Right lobe of liver (tissue), 6 donors: ENCODE measurements around the gene NGFR. TPM values are rescaled to one million over a fixed set of nuclear protein-coding genes. Genes with fewer than 3 reads are reported as not detected.

Experiments
- ATAC-seq, 4 donors: fragments of 200-7000 bp; cut with Tn5 transposase; one replicate each; pipeline ENCODE4 v1.9.1; 2020; ENCODE audit warnings: mild to moderate bottlenecking in 4 of 4, moderate library complexity in 4 of 4
- DNase-seq, 3 donors: peaks; one replicate each; pipeline ENCODE4 v3.0.0-alpha.2; 2020
- H3K27ac ChIP-seq, 3 donors: fragments of 200-600 bp; one replicate each; pipeline ENCODE4 v1.8.0; 2022
- H3K27me3 ChIP-seq, 2 donors: fragments of 200-600 bp; one replicate each; pipeline ENCODE4 v1.8.0; 2022
- H3K36me3 ChIP-seq, 4 donors: fragments of 200-600 bp; sonication (generic) in 1 of 4; one replicate each; pipeline versions ENCODE4 v1.5.1 to v1.8.0; 2017 to 2022; ENCODE audit warnings: control low read depth in 1 of 4
- H3K4me1 ChIP-seq, 4 donors: fragments of 200-600 bp; sonication (generic) in 1 of 4; one replicate each; pipeline versions ENCODE4 v1.5.1 to v1.8.0; 2017 to 2022; ENCODE audit warnings: control low read depth in 1 of 4
- H3K4me3 ChIP-seq, 3 donors: fragments of 200-600 bp; one replicate each; pipeline ENCODE4 v1.8.0; 2022
- H3K9me3 ChIP-seq, 4 donors: fragments of 200-600 bp; sonication (generic) in 1 of 4; one replicate each; pipeline versions ENCODE4 v1.5.1 to v1.8.0; 2017 to 2022; ENCODE audit warnings: control low read depth in 1 of 4
- POLR2A ChIP-seq: fragments of 450-650 bp; IDR thresholded peaks from one replicate; pipeline ENCODE4 v1.6.1; 2017; ENCODE audit warnings: antibody characterized with exemption, mild to moderate bottlenecking
- WGBS: methylation state at CpG from one replicate; pipeline ENCODE4 v1.1.6; 2018; ENCODE audit warnings: low coverage, low lambda C conversion rate; ENCODE audit not compliant: insufficient coverage; ENCODE audit errors: missing lambda C conversion rate; 5-methylcytosine and 5-hydroxymethylcytosine counted together
- intact Hi-C, 2 donors: fragments of 100-400 bp; cut with DNase I; formaldehyde crosslinking; loops; one replicate each; pipeline versions ENCODE4 v1.11.2 to v1.14.1; 2022
- total RNA-seq, 6 experiments: library from RNA; depleted of rRNA in 2 of 6; stranded (reverse); fragments of >200 nt in 2 of 6; fragmentation: NEBNext Ultra II Directional in 3 of 6; extraction: Animal tissue kit (Norgen Biotek cat#: 25700) in 3 of 6; gene quantifications; one replicate each; pipeline versions ENCODE4 v1.1.0 to v1.2.4, GENCODE V29; 2016 to 2023
- TF ChIP-seq, protein P1 (sequence below), 4 donors: fragments of 200-600 bp in 3 of 4; fragments of 450-650 bp in 1 of 4; IDR thresholded peaks; one replicate each; pipeline versions ENCODE4 v1.5.1 to v1.8.0; 2016 to 2022; ENCODE audit warnings: antibody characterized with exemption in 4 of 4, mild to moderate bottlenecking in 2 of 4
- donor health status: DM: no; HTN: yes; CAD: no.
- donor health status: DM: no; HTN: no; CAD: no.
- donor health status: DM: no; HTN: no; CAD: no.
- donor health status: DM: no; HTN: yes; CAD: no.
- donor health status: DM: no; HTN: yes; CAD: no.

NGFR gene
- total RNA-seq, 6 experiments from 2014 or later: 3.1 to 9.4 (median 6.8) TPM

DNA sequence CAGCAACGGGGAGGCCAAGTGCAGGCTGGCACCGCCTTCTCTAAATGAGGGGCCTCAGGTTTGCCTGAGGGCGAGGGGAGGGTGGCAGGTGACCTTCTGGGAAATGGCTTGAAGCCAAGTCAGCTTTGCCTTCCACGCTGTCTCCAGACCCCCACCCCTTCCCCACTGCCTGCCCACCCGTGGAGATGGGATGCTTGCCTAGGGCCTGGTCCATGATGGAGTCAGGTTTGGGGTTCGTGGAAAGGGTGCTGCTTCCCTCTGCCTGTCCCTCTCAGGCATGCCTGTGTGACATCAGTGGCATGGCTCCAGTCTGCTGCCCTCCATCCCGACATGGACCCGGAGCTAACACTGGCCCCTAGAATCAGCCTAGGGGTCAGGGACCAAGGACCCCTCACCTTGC, 18.5 kb downstream of the NGFR start:
- WGBS: no CpG with 5 or more reads among the region's 8 CpGs
- Histone ChIP-seq H3K9me3 (no peaks in the 10 kb centered on the region), H3K4me1 (peaks cover 0 to 17% (median 10%) of the 10 kb centered on the region in 4 donors), H3K4me3 (no peak overlapping the region), H3K27me3 (no peaks in the 10 kb centered on the region), H3K27ac (no peak overlapping the region), H3K36me3 (no peaks in the 10 kb centered on the region)
- DNase-seq: peak in 2 of 3 donors; percentile 41 to 46
- no peak for ATAC-seq
- TF ChIP-seq, protein P1, sequence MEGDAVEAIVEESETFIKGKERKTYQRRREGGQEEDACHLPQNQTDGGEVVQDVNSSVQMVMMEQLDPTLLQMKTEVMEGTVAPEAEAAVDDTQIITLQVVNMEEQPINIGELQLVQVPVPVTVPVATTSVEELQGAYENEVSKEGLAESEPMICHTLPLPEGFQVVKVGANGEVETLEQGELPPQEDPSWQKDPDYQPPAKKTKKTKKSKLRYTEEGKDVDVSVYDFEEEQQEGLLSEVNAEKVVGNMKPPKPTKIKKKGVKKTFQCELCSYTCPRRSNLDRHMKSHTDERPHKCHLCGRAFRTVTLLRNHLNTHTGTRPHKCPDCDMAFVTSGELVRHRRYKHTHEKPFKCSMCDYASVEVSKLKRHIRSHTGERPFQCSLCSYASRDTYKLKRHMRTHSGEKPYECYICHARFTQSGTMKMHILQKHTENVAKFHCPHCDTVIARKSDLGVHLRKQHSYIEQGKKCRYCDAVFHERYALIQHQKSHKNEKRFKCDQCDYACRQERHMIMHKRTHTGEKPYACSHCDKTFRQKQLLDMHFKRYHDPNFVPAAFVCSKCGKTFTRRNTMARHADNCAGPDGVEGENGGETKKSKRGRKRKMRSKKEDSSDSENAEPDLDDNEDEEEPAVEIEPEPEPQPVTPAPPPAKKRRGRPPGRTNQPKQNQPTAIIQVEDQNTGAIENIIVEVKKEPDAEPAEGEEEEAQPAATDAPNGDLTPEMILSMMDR (IDR thresholded peaks at IDR 0.05): no peak
- TF ChIP-seq POLR2A: no peak
- intact Hi-C loops: no loop called here

GRCh38 chr17:49514071-49514721, 19.1 kb downstream of the NGFR start:
- no peak for DNase-seq
- Histone ChIP-seq H3K36me3 (no peaks in the 10 kb centered on the region), H3K27ac (peak overlapping the region; percentile 64 to 90 (median 67)), H3K9me3 (no peaks in the 10 kb centered on the region), H3K4me1 (peaks cover 0 to 17% (median 10%) of the 10 kb centered on the region in 4 donors), H3K27me3 (no peaks in the 10 kb centered on the region), H3K4me3 (no peak overlapping the region)
- TF ChIP-seq, protein P1 (IDR thresholded peaks at IDR 0.05): no peak
- TF ChIP-seq POLR2A: no peak
- WGBS: no CpG with 5 or more reads among the region's 15 CpGs
- intact Hi-C loops: no loop called here
- ATAC-seq: no peak

DNA sequence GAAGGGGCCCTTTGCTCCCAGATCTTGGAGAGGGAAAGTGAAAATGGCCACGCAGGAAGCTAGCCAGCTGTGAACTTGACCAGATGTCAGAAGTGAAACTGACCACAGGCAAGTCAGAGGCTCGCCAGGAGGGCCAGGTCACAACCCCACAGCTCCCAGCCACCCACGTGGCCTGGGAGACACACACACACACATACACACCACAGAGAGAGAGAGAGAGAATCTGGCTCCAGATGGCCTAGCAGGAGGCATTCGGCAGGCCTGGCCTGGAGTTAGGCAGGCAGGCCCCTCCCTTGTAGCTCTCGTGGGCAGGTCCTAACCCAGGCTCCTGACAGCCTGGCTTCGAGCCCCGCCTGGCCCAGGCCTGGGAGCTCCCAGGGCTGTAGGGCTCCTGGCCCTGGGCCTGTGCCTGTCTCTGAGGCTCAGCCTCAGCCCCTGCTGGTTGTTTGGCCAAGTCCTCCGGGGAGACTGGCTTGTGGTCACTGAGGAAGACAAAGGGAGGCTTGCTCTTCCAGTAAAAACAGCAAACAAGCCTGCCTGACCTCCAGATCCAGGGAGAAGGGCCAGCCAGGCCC, 20.2 kb downstream of the NGFR start:
- DNase-seq: peak; percentile 89 to 97 (median 97)

DNA sequence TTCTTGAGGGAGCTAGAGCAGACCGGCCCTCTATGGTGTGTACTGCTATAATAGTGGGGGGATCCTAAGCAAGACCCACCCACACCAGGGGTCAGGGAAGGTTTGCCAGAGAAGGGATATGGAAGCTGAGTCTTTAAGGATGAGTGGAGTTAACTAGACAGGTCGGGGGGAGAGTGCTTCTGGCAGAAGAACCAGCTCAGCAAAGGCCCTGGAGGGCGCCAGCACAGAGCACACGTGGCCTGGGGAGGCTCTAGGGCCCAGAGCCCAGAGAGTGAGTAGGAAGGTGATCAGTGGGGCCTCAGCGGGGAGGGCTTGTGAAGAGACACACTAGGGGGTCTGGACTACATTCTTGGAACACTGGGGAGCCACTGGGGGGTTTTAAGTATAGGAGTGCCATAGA, 21.1 kb downstream of the NGFR start:
- WGBS: 74% methylated on average over 4 of the region's 5 CpGs

More for the DNA sequence above, 20.2 kb downstream of the NGFR start:
- intact Hi-C loops: no loop called here
- H3K4me3 ChIP-seq: peak overlapping the region in 1 of 3 donors; percentile 20
- peak; percentile 96 to 98 (median 97) for ATAC-seq
- H3K36me3 ChIP-seq: no peaks in the 10 kb centered on the region
- H3K27me3 ChIP-seq: no peaks in the 10 kb centered on the region
- TF ChIP-seq POLR2A: peak; percentile 14
- TF ChIP-seq, protein P1 (IDR thresholded peaks at IDR 0.05): peak in 3 of 4 donors; percentile 18 to 30 (median 24)
- peaks cover 0 to 17% (median 10%) of the 10 kb centered on the region in 4 donors for H3K4me1 ChIP-seq
- peak overlapping the region; percentile 64 to 90 (median 67) for H3K27ac ChIP-seq
- 11% methylated on average over 1 of the region's 8 CpGs for WGBS
- H3K9me3 ChIP-seq: no peaks in the 10 kb centered on the region

More for the DNA sequence above, 21.1 kb downstream of the NGFR start:
- no peaks in the 10 kb centered on the region for H3K27me3 ChIP-seq
- no peaks in the 10 kb centered on the region for H3K9me3 ChIP-seq
- TF ChIP-seq, protein P1 (IDR thresholded peaks at IDR 0.05): no peak
- TF ChIP-seq POLR2A: no peak
- peak overlapping the region in 1 of 3 donors; percentile 67 for H3K27ac ChIP-seq
- intact Hi-C loops: no loop called here
- no peak overlapping the region for H3K4me3 ChIP-seq
- H3K4me1 ChIP-seq: peaks cover 0 to 17% (median 10%) of the 10 kb centered on the region in 4 donors
- ATAC-seq (no peak), DNase-seq (no peak)
- H3K36me3 ChIP-seq: no peaks in the 10 kb centered on the region
